Inferior parietal cortex (tissue), 1 donor: Measurements from ENCODE around the gene PFN2.
A peak's percentile ranks its signal among the peaks of the same experiment; 100 is the strongest.
"Not testable (repeated sequence)": the region's sequence is repeated elsewhere in the genome, so short reads cannot be mapped to it uniquely, and the experiment has no call there.

ENCODE experiments used
- DNase-seq: peaks from one replicate; pipeline ENCODE4 v3.0.0-alpha.2; 2016; ENCODE audit errors: extremely low spot score

Gene PFN2, protein sequence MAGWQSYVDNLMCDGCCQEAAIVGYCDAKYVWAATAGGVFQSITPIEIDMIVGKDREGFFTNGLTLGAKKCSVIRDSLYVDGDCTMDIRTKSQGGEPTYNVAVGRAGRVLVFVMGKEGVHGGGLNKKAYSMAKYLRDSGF

DNA sequence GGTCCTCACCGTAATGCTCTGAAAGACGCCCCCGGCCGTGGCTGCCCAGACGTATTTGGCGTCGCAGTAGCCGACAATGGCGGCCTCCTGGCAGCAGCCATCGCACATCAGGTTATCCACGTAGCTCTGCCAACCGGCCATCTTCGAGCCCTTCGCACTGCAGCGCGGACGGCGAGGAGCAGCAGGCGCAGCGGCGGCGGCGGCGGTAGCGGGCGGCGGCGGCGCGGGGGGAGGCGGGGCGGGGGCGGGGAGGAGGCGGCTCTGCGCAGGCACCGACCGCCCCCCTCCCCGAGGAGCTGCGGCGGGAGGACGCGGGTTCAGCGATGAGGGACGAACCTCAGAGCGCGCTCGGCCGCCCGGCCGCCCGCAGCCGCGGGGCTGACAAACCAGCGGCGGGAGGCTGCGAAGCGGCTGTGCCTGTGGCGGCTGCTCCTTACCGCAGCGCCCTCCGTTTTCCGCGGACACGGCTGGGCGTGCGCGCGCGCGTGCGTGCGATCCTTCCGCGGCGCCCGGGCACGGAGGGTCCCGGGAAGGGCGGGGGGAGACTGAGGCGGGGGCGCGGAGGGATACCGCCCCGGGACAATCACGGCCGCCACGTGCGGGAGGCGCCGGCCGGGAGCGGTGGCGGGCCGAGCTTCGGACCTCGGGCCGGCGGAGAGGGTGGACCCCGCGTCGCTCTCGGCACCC lies at the start of gene PFN2:
PFN2 (minus strand) TSS at position 180 of the 687 bp plus-strand sequence; CDS start at position 141, 39 bp downstream.
- no peak for DNase-seq

DNA sequence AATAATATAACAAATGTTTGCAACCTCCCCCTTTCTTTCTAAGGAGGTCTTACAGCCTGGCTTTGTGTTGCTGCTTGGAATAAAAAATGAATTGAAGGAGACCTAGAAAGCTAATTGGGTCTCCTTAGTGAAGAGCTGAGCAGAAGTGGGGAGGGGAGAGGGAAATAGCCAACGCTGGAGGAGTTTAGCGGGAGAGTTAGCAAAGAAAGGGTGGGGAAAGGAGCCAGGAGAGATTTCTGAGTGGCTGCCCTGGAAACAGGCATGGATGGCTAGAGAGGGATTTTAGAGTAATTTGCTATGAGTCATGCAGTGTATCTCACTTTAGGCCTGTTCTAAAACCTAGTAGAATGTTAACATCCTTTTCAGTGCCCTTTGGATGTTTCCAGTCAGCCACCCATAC lies 45.2 kb upstream of the PFN2 start:
- DNase-seq, result no peak

DNA sequence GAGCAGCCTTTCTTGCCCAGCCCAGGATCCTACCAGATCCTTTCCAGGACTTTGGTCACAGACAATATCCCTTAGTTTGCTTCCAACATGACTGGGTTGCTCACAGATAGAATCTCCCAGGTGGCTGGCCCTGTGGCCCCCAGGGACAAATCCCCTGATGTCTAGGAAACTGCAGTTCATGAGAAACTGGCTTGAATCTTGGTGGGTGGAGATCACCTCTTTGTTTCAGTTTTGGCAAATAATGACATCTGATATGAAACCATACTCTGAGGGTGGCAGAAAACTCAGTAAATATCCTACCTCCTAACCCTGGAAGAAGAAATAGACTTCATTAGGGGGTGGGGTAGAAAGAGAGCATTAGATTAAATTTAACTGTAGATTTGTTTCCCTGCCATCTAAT lies 44.1 kb upstream of the PFN2 start:
- no peak for DNase-seq

DNA sequence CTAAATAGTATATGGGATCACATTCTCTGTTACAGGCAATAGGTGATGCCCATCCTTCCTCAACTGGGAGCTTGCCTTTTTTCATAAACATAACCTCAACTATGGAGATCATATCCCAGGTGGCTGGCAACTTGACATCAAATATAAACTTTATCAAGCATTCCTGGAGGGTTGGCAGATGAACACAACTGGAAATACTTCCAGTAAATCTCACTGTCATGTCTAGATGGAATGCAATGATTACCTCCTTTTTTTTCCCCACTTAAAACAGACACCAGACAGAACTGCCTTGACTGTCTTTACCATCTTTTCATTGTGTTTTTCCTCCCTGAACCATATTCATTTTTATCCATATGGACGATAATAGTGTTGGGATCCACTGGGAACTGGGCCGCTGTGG lies 43.1 kb upstream of the PFN2 start:
- no peak for DNase-seq

DNA sequence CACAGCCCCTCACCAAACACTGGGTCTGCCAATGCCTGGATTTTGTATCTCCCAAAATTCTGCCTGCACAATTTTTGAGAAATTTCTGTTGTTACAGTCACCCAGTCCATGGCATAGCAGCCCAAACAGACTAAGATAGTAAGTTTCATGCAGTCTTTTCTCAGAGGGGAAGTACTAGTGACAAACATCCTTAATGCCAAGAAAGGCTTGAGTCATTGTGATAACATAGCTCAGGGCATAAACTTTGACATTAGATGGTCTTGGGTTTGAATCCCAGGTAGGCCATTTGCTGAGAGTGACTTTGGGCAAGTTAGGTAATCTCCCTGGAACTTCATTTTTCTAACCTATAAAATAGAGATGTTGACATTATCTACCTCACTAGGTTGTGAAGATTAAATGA lies 36.1 kb upstream of the PFN2 start:
- no peak for DNase-seq

DNA sequence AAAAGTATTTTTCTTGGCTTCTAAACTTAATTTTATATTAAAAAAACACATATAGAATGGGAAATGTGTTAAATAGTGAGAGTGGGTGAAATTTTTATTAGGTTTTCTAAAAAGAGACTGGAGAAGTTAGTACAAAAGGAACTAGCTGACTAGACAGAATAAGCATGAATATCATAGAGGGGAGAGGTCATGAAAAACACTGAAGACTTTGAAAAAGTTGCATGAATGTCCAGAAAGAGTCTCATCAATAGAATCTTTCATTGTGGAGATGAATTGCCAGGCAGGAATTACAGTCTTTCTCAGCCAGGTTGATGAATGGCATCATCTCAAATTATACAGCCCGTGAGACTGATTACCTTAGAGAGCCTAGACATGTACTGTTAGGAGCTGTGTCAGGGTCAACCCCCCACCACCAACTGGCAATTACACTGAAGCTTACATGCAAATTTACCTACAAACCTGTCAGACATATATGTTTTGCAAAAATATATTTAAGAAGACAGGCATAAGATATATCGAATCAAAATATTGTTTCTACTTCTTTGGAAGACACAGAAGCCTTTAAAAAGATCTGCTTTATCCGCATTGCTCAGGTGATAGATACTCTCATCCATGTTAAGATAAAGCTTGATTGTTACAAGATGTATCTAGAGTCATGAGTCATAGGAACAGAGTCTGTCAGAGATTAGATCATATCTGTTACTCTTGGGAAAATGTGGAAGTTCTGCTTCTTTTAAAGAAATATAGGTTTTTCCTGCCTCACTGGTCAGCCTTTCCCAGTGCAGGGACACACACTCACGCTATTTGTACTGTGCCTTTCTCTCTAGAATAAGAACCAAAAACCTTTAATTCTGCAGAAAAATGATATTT lies 34.8 kb upstream of the PFN2 start:
- DNase-seq, result peak; percentile 17

DNA sequence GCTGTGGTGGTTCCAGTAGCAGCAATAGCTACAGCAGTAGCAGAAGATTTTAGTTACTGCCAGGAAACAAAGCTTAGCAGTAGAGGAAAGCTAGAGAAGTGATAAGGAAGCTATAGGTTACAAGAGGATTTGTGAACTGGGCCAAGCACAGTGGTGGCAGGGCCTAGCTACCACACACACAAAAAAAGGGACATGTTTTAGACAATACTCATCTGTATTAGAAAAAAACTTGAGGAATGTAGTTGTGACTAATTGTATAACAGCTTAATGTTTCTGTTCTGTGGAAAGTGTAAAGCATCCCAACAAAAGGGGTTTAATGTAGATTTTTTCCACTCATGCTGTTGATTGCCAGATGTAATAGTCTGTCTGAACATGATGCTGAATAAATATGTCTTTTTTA lies 29.9 kb upstream of the PFN2 start:
- DNase-seq, result no peak

DNA sequence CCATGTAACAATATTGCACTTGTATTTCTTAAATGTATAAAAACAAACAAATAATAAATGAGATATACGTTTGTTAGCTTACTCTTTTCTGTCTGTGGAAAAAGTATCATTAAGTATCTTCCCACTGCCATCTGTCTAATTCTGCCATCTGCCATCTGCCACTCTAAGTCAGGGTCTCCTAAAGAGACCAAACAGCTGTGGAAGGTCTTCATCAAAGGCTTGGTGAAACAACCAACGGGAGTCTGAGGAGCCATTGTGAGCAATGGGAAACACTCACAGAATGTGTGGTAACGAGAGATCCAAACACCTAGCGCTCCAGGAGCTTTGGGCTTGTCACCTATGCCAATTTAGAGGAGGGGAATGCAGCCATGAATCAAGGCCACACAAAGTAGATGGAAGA lies 28.7 kb upstream of the PFN2 start:
- DNase-seq, result no peak

DNA sequence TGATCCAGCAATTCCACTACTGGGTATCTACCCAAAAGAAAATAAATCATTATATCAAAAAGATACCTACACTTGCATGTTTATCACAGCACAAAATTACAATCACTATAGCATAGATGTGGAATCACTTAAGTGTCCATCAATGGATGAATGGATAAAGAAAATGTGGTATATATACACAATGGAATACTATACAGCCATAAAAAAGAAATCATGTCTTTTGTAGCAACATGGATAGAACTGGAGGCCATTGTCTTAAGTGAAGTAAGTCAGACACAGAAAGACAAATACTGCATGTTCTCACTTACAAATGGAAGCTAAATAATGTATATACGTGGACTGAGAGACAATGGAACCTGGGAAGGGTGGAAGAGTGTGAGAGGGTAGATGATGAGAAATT lies 28.3 kb upstream of the PFN2 start:
- no peak for DNase-seq

DNA sequence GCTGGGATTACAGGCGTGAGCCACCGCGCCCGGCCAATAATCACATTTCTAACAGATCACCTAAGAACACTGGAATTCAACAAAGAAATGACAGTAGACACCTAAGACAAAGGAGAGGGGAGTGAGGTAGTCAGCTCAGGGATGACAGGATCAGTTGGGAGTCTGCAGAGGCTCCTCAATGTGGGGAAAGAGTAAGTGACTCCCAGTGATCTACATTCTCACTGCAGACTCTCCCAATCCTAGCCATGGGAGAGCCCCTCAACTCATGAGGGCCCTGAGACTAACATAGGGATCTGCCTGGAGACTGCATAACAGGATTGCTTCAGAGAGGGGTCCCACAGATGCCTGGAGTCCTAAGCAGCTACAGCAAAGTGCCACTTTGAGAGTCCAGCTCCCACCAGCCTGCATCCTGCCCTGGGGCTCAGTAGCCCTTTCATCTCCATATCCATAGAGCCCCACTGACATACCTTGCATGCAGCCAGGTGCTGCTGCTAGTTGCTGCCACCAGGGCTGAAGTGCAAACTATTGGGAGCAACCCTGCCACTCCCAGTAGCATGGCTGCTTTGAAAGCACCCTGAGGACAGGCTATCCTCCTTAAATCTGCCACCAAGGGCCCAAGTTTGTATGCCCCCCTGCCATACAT lies 21.8 kb upstream of the PFN2 start:
- no peak for DNase-seq

DNA sequence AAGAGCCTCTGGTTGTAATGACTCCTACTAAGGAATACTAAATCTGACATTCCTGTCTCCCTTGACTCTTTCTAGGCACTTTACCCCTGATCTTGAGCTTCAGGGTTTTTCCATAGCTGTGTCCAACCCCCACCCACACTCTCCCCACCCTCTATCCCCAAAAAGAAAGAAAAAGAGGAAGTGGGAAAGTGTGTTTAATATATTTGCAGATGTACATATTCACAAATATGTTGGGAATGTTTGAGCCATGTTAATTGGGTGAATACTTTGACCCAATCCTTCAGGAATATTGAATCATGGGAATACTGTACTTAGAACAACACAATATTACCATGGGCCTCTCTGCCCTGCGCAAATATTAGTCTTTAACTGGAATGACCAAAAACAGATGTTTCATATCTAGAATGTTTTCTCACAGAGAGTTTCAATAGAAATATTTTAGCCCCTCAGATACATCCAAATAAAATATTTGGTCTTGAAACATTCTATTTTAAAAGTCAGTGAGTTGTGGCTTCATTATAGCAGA lies 19.8 kb upstream of the PFN2 start:
- DNase-seq, result no peak

DNA sequence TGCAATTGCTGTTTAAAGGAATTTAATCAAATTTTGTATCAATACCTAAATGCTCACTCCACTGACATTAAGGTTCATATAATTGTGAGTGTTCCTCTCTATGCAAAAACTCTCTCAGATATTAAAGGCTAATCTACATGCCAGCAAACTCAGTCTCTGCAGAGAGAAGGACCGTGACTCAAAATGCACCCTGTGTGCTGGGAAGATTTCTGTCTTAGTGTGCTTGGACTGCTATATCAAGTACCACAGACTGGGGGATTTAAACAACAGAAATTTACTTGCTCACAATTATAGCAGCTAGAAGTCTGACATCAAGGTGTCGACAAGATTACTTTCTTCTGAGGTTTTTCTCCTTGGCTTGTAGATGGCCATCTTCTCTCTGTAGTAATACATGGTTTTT lies 18.6 kb upstream of the PFN2 start:
- no peak for DNase-seq

DNA sequence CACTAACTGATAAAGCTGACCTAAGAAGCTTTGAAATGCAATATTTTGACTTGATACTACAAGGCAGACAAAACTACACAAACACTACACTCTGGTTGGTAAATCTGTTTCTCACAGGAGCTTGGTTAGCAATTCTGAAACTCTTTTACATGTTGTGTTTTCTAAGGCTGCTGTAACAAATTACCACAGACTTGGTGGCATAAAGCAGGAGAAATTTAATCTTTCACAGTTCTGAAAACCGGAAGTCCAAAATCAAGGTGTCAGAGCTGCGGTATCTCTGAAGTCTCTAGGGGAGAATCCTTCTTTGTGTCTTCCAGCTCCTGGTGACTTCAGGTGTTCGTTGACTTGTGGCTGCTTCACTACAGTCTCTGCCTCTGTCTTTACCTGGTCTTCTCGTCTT lies 12.9 kb upstream of the PFN2 start:
- no peak for DNase-seq

DNA sequence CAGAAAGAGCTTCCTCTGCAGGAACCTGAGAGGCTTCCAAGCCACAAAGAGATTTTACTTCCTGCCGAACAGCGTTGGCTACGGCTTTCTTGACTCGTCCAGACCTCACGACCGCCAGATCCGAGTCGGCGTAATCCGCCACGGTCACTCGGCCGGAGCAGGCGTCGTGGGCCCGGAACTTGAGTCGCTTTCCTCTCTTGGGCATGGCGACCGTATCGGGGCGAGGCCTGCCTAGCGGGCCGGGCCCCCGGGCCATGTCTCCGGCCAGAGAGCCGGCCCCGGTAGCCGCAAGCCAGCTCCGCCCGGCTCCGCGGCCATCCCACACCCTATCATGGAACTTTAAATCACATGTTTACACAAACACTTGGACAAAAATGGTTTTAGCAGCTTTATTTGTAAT lies 12.4 kb upstream of the PFN2 start:
- not testable (repeated sequence) for DNase-seq

DNA sequence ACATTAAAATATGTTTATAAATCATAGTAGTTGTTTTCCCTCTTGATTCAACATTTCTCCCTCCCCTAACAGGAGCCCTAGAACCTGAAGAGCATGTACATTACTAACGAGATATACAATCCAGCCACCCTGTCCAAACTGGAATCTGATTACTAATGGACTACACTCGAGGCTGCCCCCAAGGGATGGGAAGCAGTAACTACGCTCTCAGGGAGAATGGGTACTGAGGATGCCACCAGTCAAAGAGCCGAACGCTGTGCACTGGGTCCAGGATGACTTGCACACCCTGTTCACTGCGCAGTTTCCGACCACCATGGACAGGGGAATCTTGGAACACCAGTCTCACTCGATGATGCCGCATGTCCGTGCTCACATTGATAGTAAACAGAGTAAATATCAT lies 11.3 kb upstream of the PFN2 start:
- not testable (repeated sequence) for DNase-seq

DNA sequence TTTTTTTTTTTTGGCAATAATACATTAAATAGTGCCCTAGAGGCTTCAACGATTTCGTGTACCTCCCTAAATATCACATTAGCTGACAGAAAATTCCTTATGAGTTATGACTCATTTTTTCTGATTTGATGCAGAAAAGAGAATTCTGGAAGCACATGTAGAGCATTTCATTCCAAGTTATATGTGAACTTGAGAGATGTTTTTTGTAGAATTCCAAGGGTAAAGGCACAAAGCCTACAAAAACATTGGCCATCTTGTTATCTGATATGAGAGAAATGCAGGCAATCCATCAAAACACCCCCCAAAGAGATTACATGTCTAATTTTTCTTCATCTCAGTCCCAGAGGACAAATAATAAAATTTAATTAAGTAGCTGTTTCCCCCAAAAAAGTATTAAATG lies 6.7 kb upstream of the PFN2 start:
- no peak for DNase-seq

DNA sequence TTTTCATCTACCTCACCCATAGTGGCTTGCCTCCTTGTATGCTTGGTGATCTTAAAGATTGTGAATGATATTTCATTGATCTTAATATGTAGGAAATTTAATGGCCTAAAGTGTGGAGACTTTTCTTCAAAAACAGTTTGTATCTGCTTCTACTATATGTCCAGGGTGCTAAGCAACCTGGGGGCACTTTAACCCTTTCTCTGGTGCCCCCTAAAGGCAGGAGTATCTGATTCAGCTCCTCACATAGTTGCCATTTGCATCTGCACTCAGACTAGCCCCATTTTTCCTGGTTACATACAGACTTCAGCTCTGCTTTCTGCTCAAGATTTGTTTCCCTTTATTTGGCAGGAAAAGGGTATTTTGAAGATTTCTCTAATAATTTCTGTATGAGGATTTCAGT lies 5.2 kb upstream of the PFN2 start:
- DNase-seq, result no peak

DNA sequence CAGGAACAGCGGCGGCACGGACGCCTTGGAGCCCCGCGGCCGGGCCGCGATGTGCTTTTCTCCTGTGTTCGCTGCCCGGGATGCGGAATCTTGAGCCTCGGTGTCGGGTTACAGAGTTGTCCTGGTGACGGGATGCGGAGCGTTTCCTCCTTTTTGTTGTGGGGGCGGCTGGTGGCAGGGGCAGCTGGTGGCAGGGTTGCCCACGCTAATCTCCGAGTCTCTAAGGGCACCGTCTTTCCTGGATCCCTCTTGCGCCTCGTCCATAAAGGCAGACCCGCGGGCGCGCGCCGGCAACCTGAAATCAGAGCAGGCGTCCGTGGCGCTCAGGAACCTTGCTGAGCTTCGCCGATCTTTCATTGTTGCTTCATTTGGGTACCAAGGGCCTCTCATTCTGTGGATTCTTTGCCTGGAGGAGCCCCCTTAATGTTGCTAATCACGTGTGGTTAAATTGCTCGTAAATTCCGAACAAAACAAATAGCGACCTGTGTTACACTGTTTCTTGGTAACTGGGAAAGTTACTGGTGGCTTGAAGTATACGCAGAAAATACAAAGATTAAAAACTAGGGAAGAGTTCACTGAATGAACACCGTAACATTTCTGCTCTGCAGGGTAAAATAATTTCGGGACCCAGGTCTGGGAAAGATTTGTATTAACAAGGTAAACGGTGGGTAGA lies 844 bp upstream of the PFN2 start:
- DNase-seq, result peak; percentile 55

DNA sequence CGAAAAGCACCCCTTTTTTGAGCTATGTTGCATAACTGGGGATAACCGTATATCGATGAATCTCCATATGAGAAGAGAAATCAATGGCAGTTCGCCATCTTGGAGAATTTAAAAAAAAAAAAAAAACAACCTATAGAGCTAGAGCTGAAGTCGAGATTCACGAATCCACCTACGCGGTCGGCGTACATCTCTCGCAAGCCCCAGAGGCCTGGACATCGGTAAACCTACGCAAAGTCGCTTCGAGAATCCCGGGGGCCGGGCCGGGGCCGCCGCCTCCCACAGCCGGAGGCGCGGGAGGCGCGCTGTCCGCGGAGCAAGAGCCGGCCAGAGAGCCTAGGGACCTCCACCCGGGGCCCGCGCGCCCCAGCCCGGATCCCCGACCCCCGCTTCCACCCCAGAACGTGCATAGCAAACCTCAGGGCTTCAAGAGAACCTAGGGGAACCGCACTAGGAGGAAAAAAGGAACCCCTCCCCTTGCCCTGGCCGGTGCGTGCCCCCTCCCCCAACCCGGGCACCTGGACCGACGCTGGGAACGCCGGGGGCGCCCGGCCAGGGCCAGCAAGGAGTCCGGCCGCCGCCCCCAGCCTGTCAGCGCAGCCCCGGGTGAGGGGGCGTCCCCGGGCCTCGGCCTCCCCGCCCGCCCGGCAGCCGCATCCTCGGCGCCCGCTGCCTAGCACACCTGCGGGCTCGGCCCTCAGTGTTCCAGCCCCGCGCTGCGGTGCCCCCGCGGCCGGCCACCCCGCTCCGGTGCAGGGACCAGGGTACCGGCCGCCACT lies 567 bp downstream of the PFN2 start:
- peak; percentile 75 for DNase-seq

DNA sequence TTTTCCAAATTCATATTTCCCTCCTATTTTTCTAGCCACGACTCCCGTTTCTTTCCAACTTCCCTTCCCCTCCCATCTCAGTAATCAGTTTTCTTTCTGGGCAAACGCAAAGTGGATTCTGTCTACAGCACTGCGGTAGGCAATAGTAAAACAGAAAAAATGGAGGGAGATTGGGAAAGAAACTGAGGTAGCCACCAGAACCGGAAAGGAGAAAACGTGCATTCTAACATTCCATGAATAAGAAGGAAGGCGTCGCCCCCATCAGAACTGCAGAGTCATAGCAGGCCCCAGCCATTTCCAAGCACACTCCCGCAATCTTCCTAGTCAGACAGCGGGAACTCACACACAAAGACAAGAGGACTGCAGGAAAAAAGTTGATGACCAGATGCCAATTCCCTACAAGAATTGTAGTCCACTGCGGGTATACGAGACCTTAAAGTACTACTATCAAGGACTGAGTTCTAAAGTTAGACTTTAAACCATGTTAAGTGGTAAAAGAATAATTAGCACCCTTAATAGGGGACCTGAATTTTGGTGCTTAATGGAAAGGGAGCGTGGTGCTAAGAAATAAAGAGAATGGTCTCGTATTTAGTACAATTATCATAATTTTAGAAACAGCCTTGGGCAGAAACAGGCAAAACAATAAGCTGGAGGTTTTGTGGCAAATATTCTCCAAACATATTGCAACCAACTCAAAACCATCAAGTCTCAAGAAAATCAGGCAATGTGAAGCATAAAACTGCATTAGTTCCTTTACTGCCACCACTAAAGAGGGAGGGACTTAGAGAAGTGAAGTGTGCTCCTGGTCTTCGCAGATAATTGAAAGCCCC lies 1.4 kb downstream of the PFN2 start:
- peak; percentile 71 for DNase-seq
